ENCODE results near the gene CCDC40. TPM values are rescaled to one million over a fixed set of nuclear protein-coding genes. Genes with fewer than 3 reads are reported as not detected.

CCDC40 gene
- total and polyA plus RNA-seq, 9 of the 15 experiments (the other 6 are each of a cell fraction or from before 2014, with no cell fraction given) = 0.07 to 0.33 TPM; not detected in 7

DNA sequence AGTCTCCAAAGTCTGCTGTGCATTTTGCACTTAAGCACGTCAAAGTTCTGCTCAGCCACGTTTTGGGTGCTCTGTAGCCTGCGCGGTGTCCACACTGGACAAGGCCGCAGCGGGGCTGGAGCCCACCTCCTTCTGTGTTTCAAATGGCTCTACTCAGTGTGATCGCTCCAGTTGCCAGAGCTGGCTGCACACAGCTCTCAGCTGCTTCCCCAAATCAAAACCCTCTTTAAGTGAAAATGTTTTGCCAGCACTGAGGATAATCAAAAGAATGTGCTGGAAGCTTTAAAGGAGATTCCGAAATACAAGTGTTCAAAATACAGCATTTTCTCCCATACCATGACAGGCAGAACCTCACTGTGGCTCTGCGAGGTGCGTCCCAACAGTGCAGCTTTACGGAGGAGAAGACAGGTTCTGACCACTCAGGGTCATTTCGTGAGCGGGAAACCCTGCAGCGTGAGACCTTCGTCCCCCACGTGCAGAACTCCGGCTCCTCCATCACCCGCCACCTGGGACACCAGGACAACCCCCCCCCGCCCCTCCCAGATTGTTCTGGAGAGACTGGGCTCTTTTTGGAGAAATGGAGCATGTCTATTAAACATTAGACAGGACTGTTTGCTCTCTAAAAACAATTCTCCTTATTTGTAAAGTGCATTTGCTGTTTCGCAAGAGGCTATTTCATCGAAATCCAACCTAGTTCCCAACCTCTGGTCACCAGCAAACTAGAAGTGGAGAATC, 17.4 kb upstream of the CCDC40 start:
- ATAC-seq (no peak), FAIRE-seq (no peak), DNase-seq (ENCODE audit: extremely low read depth in 1 of 4, low spot score in 3 of 4) (no peak)
- no peaks in the 10 kb centered on the region for H3K9me1 ChIP-seq (ENCODE audit: control insufficient read depth, insufficient read depth, low read length)
- no peak overlapping the region for H3K27ac ChIP-seq (ENCODE audit: extremely low read depth, low read depth, low read length)
- ChIA-PET CTCF (ENCODE audit: low intra/inter-chr PET ratio) (no interaction called here), POLR2A (no interaction called here)
- H3K4me1 ChIP-seq (replicated peaks in 1 of 2; ENCODE audit: control insufficient read depth in 2 of 2, insufficient read depth in 2 of 2, low read length in 2 of 2) = peaks cover 0 to 11% of the 10 kb centered on the region in 2 experiments; a peak in 2 of 5 replicates
- intact Hi-C loops (cut with micrococcal nuclease) = no loop called here
- WGBS (ENCODE audit: insufficient coverage, low coverage, missing lambda C conversion rate) = 7% methylated on average over 21 of the region's 21 CpGs
- TF ChIP-seq XRCC4 (IDR thresholded peaks at IDR 0.05; ENCODE audit: extremely low read depth, insufficient read depth, insufficient read length) (no peak), E2F6 (IDR thresholded peaks at IDR 0.05; ENCODE audit: borderline replicate concordance in 1 of 2, extremely low read depth in 1 of 2, insufficient read depth in 1 of 2, insufficient read length in 1 of 2, low read depth in 1 of 2, low read length in 1 of 2, poor library complexity in 1 of 2, severe bottlenecking in 1 of 2) (peak in 1 of 2 experiments; percentile 51)
- no peaks in the 10 kb centered on the region for H3K79me2 ChIP-seq (ENCODE audit: control insufficient read depth, insufficient read depth, low read length)
- peaks cover 21 to 59% of the 10 kb centered on the region in 2 experiments for H3K27me3 ChIP-seq (ENCODE audit: control insufficient read depth in 2 of 2, insufficient read depth in 2 of 2, low read length in 2 of 2)
- H3K4me2 ChIP-seq (ENCODE audit: insufficient read depth, low read length) = no peak overlapping the region
- H3K9me3 ChIP-seq (replicated peaks; ENCODE audit: control insufficient read depth, insufficient read depth, low read depth, low read length) = no peaks in the 10 kb centered on the region
- peaks cover 2% of the 10 kb centered on the region; the same call in 1 of the 2 replicates for H4K20me1 ChIP-seq (replicated peaks; ENCODE audit: control insufficient read depth, insufficient read depth, low read length)
- no TSS peak for BruUV-seq (replicated peaks)
- in situ Hi-C loops (cut with MboI) = no loop called here
- H3K9ac ChIP-seq (ENCODE audit: insufficient read depth in 1 of 2, low read depth in 2 of 2, low read length in 2 of 2) = no peak overlapping the region; a peak in 1 of 4 replicates
- no peak overlapping the region for H2AFZ ChIP-seq (ENCODE audit: low read depth, low read length)
- no peak overlapping the region for H3K4me3 ChIP-seq
- H3K36me3 ChIP-seq (ENCODE audit: control insufficient read depth, insufficient read depth, low read length) = no peaks in the 10 kb centered on the region

All from K562 (cell line).